Stomach (tissue), 4 donors: ENCODE data around the gene CNR1.

Experiments used
- CTCF ChIP-seq, 7 experiments: fragments of 450-650 bp in 4 of 7; fragments of 200-600 bp in 3 of 7; sonication (generic) in 3 of 7; IDR thresholded peaks; one replicate each; pipeline ENCODE4 v1.5.1; 2016 to 2019; ENCODE audit warnings: antibody characterized with exemption in 7 of 7, control low read depth in 2 of 7, mild to moderate bottlenecking in 1 of 7
- EP300 ChIP-seq: sonication (generic); formaldehyde crosslinking; IDR thresholded peaks from one replicate; pipeline ENCODE4 v1.6.1; 2017; ENCODE audit warnings: antibody characterized with exemption
- POLR2A ChIP-seq, 4 donors: fragments of 450-650 bp; IDR thresholded peaks; one replicate each; pipeline ENCODE4 v1.6.1; 2016; ENCODE audit warnings: antibody characterized with exemption in 4 of 4, control low read depth in 2 of 4, mild to moderate bottlenecking in 1 of 4, moderate library complexity in 1 of 4

DNA sequence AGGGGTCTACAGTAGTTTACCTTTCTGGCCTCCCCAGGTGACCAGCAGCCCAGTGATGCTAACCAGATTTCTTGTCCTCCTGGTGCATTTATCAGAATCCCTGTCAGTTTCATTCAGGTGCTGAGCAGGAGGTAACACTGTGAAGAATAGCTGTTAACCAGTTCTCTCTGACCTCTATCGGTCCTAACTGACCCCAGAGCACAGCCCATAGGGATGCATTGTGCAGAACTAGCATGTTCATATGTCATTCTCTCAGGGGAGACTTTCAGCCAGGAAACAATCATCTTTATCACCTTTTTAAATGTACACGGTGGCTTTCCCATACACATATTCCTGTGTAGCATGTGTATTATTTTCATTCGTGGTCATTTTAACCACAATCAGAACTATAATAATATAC is 49.9 kb downstream of the CNR1 start:
- TF ChIP-seq POLR2A (IDR thresholded peaks at IDR 0.05) (no peak), CTCF (IDR thresholded peaks at IDR 0.05) (no peak), EP300 (no peak)
